ENCODE data around the gene TRIM44. TPM values are rescaled to one million over a fixed set of nuclear protein-coding genes. Genes with fewer than 3 reads are reported as not detected.

TRIM44 gene
- 30.6 and 32.2 TPM in 2 replicates for total RNA-seq (2014; rRNA removed; shearing (Covaris generic))
- 21.5 and 28.2 TPM in 2 replicates for polyA plus RNA-seq (2015; cell fraction: cytosol; rRNA removed)
- 20.8 and 29.0 TPM in 2 replicates for polyA plus RNA-seq (2015; cell fraction: nucleus; rRNA removed)

DNA sequence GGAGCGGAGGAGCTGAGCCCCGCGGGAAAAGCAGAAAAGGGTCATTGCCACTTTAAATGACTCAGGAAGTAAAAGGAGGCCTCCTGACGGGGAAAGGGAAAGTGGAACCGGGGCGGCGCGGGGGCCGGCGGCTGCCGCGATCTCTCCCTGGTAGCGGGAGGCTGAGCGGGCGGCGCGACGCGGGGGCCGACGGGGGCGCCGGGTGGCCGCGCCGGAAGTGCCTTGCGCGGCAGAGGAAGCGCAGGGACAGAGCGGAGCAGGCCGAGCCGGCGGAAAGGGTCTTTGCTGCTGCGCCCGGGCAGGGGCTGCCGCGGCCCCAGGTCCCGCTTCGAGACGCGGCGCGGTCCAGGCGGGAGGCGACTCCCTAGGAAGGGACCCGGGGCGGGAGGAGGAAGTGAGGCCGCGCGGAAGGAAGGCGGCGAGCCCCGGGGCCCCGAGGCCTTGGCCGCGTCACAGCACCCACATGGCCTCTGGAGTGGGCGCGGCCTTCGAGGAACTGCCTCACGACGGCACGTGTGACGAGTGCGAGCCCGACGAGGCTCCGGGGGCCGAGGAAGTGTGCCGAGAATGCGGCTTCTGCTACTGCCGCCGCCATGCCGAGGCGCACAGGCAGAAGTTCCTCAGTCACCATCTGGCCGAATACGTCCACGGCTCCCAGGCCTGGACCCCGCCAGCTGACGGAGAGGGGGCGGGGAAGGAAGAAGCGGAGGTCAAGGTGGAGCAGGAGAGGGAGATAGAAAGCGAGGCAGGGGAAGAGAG is at the start of gene TRIM44:
Gene TRIM44 (plus strand): TSS at position 127 of the 759 bp plus-strand sequence. CDS start 337 bp downstream, at position 464.
- in situ Hi-C loops (cut with HindIII; ENCODE audit: low pct_unique_long_range_greater_than_20kb, low sequenced_read_pairs) = no loop called here

DNA sequence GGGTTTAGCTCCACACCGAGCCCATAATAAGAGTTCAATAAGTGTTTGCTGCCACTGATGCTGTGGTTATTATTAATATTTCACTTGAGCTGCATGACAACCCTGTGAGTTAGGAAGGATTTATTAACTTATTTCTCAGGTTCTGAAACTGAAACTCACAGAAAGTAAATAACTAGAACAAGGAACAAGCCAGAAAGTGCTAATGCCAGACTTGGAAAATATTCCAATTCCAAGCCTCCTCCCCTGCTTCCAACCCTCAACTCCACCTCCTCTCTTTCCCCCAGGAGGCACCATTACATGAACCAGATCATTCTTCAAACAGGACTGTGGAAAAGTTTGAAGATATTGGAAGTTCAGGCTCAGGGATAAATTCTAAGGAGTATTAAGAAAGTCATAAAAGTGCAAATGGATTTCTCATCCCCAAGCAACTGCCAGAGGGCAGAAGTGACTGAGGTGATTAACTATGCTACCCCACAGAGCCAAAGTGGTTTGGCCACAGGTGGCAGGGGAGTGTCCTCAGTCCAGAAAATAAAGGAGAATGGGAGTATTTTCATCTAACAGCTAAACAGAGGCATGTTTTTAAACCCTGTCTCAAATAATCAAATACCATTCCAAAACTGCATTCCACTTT is 47.5 kb upstream of the TRIM44 start:
- in situ Hi-C loops (cut with HindIII; ENCODE audit: low pct_unique_long_range_greater_than_20kb, low sequenced_read_pairs) = no loop called here
- no peak for DNase-seq (ENCODE audit: low read depth, low spot score)

More for the DNA sequence above, at the start of gene TRIM44:
- peak; percentile 84 for DNase-seq (ENCODE audit: low read depth, low spot score)

DNA sequence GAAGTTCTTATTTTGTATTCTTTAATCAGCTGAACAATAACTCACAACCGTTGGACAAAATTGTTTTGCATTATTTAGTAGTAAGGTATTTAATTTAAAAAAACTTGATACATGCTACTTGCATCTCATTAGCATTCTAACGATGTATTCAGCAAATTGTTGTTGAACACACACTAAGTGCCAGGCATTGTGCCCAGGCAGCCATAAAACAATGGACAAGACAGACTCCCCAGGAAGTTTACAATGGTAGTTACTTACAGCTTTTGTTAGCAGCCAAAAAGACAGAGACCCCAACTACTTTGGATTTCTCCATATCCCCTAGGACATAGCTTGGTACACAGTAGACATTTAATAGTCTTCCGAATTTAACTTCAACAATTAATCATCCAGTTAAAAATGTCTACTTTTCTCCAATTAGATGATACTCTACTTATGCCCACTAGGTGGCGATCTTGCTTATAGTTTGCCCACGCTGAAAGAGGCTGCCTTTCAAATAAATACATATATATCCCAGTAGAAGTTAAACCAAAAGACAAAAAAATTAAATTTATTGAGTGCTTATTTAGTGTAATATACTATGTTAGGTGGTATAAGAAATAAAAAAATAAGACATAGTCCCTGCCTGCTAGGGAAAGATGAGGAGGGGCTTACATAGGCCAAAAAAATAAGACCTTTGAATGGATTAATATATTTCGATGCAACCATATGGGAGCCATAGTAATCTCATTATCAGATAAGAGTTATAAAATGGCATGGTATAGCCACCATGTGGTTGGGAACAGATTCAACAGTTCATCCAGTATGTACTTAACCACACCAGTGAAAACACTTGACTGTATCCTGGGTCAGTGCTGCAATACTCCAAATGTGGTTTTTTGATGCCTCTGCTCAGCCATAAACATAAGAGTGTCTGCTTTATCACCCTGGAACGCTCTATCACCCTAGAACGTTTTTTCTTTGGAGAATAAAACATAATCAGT is 46.4 kb upstream of the TRIM44 start:
- peak; percentile 61 for DNase-seq (ENCODE audit: low read depth, low spot score)

DNA sequence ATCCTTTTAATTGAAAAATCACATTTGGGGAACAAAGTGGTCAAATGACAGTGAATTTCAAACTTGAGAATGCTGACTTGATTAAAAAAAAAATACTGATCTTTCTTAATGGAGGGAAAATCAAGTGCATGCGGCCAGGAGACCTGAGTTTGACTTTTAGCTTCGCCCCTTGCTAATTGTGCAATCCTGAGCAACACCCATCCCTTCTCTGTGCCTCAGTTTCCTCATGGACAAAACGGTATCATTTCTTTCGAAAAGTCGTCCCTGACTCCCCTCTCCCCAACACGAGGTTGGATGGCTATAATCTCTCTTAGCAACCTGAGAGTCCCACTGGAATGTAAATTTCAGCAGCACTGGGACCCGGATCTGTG is 45.3 kb upstream of the TRIM44 start:
- in situ Hi-C loops (cut with HindIII; ENCODE audit: low pct_unique_long_range_greater_than_20kb, low sequenced_read_pairs) = no loop called here
- DNase-seq (ENCODE audit: low read depth, low spot score) = no peak

More for the DNA sequence above, 46.4 kb upstream of the TRIM44 start:
- in situ Hi-C loops (cut with HindIII; ENCODE audit: low pct_unique_long_range_greater_than_20kb, low sequenced_read_pairs) = no loop called here

GRCh38 chr11:35617687-35618496 is 44.7 kb upstream of the TRIM44 start, which contains the start of gene FJX1:
TSS of gene FJX1 (plus strand) at chr11:35618460. CDS start at chr11:35618637, 177 bp downstream.
- DNase-seq (ENCODE audit: low read depth, low spot score) = peak; percentile 64
- in situ Hi-C loops (cut with HindIII; ENCODE audit: low pct_unique_long_range_greater_than_20kb, low sequenced_read_pairs) = no loop called here

- in situ Hi-C loops (cut with HindIII; ENCODE audit: low pct_unique_long_range_greater_than_20kb, low sequenced_read_pairs) = no loop called here
- DNase-seq (ENCODE audit: low read depth, low spot score) = no peak
These were observed 44.0 kb upstream of the TRIM44 start for GRCh38 chr11:35618497-35619115.

DNA sequence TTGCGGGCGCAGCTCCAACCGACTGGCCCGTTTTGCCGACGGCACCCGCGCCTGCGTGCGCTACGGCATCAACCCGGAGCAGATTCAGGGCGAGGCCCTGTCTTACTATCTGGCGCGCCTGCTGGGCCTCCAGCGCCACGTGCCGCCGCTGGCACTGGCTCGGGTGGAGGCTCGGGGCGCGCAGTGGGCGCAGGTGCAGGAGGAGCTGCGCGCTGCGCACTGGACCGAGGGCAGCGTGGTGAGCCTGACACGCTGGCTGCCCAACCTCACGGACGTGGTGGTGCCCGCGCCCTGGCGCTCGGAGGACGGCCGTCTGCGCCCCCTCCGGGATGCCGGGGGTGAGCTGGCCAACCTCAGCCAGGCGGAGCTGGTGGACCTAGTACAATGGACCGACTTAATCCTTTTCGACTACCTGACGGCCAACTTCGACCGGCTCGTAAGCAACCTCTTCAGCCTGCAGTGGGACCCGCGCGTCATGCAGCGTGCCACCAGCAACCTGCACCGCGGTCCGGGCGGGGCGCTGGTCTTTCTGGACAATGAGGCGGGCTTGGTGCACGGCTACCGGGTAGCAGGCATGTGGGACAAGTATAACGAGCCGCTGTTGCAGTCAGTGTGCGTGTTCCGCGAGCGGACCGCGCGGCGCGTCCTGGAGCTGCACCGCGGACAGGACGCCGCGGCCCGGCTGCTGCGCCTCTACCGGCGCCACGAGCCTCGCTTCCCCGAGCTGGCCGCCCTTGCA is 43.3 kb upstream of the TRIM44 start:
- no peak for DNase-seq (ENCODE audit: low read depth, low spot score)
- in situ Hi-C loops (cut with HindIII; ENCODE audit: low pct_unique_long_range_greater_than_20kb, low sequenced_read_pairs) = no loop called here

DNA sequence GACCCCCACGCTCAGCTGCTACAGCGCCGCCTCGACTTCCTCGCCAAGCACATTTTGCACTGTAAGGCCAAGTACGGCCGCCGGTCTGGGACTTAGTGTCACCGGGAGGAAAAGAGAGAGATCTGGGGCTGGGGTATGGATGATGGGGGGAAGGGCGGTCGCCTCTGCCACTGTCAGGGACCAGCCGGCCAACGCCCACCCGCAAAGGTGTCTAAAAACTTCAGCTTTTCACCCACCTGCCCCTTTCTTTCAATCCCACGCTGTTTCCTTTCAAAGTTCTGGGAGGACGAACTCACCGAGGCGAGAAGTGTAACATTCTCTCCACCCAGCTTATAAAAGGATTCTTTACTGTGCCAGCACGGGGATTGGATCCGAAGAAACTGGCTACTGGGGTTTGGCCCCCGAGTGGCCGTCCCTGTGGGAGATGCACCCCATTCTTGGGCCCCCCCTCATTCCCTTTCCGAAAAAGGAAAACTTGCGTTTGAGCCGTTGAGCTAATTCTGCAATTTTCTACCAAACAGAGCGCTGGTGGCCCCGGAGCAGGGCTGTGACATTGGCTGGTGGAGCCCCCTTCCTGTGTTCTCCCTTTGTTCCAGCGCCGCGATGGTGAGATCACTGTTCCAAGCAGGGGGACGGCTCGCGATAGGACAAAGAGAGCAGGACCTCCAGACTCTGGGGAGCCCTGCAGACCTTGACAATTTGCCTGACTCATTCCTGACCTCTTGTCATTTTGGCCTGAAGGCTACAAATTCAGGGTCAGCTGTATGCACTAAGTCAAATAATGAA is 42.5 kb upstream of the TRIM44 start:
- DNase-seq (ENCODE audit: low read depth, low spot score) = no peak
- in situ Hi-C loops (cut with HindIII; ENCODE audit: low pct_unique_long_range_greater_than_20kb, low sequenced_read_pairs) = no loop called here

- no peak for DNase-seq (ENCODE audit: low read depth, low spot score)
- in situ Hi-C loops (cut with HindIII; ENCODE audit: low pct_unique_long_range_greater_than_20kb, low sequenced_read_pairs) = no loop called here
These were observed 41.8 kb upstream of the TRIM44 start for GRCh38 chr11:35620795-35621194.

DNA sequence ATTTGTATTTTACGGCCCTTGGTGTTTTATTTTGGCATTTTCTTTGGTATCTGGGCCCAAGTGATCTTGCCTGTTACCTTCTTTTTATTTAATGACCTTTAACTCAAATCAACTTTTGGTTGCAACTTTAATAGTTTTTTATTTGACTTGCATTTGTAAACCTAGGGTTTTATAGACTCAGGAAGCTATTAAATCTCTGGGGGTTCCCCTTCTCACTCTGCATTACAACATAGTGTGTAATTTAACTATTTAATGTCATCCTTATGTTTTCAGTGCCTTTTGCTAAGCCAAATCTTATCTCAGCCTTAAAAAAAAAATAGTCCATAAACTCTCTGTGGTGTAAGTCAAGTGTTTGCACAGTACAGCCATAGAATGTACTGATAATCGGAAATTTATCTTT is 41.0 kb upstream of the TRIM44 start:
- in situ Hi-C loops (cut with HindIII; ENCODE audit: low pct_unique_long_range_greater_than_20kb, low sequenced_read_pairs) = no loop called here
- no peak for DNase-seq (ENCODE audit: low read depth, low spot score)

GRCh38 chr11:35622070-35622469 is 40.5 kb upstream of the TRIM44 start:
- DNase-seq (ENCODE audit: low read depth, low spot score) = no peak
- in situ Hi-C loops (cut with HindIII; ENCODE audit: low pct_unique_long_range_greater_than_20kb, low sequenced_read_pairs) = no loop called here

- in situ Hi-C loops (cut with HindIII; ENCODE audit: low pct_unique_long_range_greater_than_20kb, low sequenced_read_pairs) = no loop called here
- no peak for DNase-seq (ENCODE audit: low read depth, low spot score)
These were observed 38.9 kb upstream of the TRIM44 start for GRCh38 chr11:35623621-35624168.

- in situ Hi-C loops (cut with HindIII; ENCODE audit: low pct_unique_long_range_greater_than_20kb, low sequenced_read_pairs) = no loop called here
- DNase-seq (ENCODE audit: low read depth, low spot score) = no peak
These were observed 38.3 kb upstream of the TRIM44 start for GRCh38 chr11:35624316-35624715.

GRCh38 chr11:35624781-35625180 is 37.8 kb upstream of the TRIM44 start:
- no peak for DNase-seq (ENCODE audit: low read depth, low spot score)
- in situ Hi-C loops (cut with HindIII; ENCODE audit: low pct_unique_long_range_greater_than_20kb, low sequenced_read_pairs) = no loop called here

- in situ Hi-C loops (cut with HindIII; ENCODE audit: low pct_unique_long_range_greater_than_20kb, low sequenced_read_pairs) = no loop called here
- DNase-seq (ENCODE audit: low read depth, low spot score) = no peak
These were observed 36.1 kb upstream of the TRIM44 start for GRCh38 chr11:35626501-35626900.
